ENCODE measurements around the gene PIM3. TPM values are rescaled to one million over a fixed set of nuclear protein-coding genes. Genes with fewer than 3 reads are reported as not detected.

The PIM3 gene
- total RNA-seq, 1 experiment from 2014 or later = 86.3 TPM

- TF ChIP-seq CTCF (IDR thresholded peaks at IDR 0.05; ENCODE audit: unreplicated experiment) = no peak
- Mint-ChIP-seq H3K36me3 (ENCODE audit: insufficient read depth, unreplicated experiment) (peaks cover 5% of the 10 kb centered on the region), H3K4me1 (ENCODE audit: low read depth, unreplicated experiment) (peaks cover 23% of the 10 kb centered on the region), H3K27ac (ENCODE audit: unreplicated experiment) (no peak overlapping the region), H3K27me3 (ENCODE audit: unreplicated experiment) (peaks cover 32% of the 10 kb centered on the region), H3K4me3 (ENCODE audit: low read depth, unreplicated experiment) (no peak overlapping the region), H3K9me3 (ENCODE audit: low read depth, unreplicated experiment) (no peaks in the 10 kb centered on the region)
- intact Hi-C loops (cut with micrococcal nuclease; ENCODE audit: unreplicated experiment) = loop anchor here (5.0 kb wide), 1 partner anchor 78 kb away; no protein-coding TSS in a partner anchor
- CTCF ChIA-PET = no interaction called here
- no peak for DNase-seq
- BruUV-seq (replicated peaks) = no TSS peak
Observed at GRCh38 chr22:50009765-50010675, 49.4 kb downstream of the PIM3 start.

GRCh38 chr22:50010676-50011446, 50.3 kb downstream of the PIM3 start:
- H3K9me3 Mint-ChIP-seq (ENCODE audit: low read depth, unreplicated experiment) = no peaks in the 10 kb centered on the region
- peaks cover 23% of the 10 kb centered on the region for H3K4me1 Mint-ChIP-seq (ENCODE audit: low read depth, unreplicated experiment)
- H3K27ac Mint-ChIP-seq (ENCODE audit: unreplicated experiment) = no peak overlapping the region
- TF ChIP-seq CTCF (IDR thresholded peaks at IDR 0.05; ENCODE audit: unreplicated experiment) = no peak
- peaks cover 5% of the 10 kb centered on the region for H3K36me3 Mint-ChIP-seq (ENCODE audit: insufficient read depth, unreplicated experiment)
- intact Hi-C loops (cut with micrococcal nuclease; ENCODE audit: unreplicated experiment) = loop anchor here (5.0 kb wide), 1 partner anchor 79 kb away; no protein-coding TSS in a partner anchor
- H3K4me3 Mint-ChIP-seq (ENCODE audit: low read depth, unreplicated experiment) = peak overlapping the region; percentile 42
- peaks cover 32% of the 10 kb centered on the region for H3K27me3 Mint-ChIP-seq (ENCODE audit: unreplicated experiment)
- no TSS peak for BruUV-seq (replicated peaks)
- no peak for DNase-seq
- CTCF ChIA-PET = no interaction called here

- peaks cover 1% of the 10 kb centered on the region for H3K36me3 Mint-ChIP-seq (ENCODE audit: insufficient read depth, unreplicated experiment)
- peaks cover 32% of the 10 kb centered on the region for H3K27me3 Mint-ChIP-seq (ENCODE audit: unreplicated experiment)
- no peak for TF ChIP-seq CTCF (IDR thresholded peaks at IDR 0.05; ENCODE audit: unreplicated experiment)
- peak overlapping the region; percentile 42 for H3K4me3 Mint-ChIP-seq (ENCODE audit: low read depth, unreplicated experiment)
- H3K4me1 Mint-ChIP-seq (ENCODE audit: low read depth, unreplicated experiment) = peaks cover 16% of the 10 kb centered on the region
- CTCF ChIA-PET = interaction anchor here (0.6 kb wide), 1 partner anchor 41 kb away, joined by 3 read pairs; no protein-coding TSS in a partner anchor
- no peak for DNase-seq
- intact Hi-C loops (cut with micrococcal nuclease; ENCODE audit: unreplicated experiment) = loop anchor here (5.0 kb wide), 1 partner anchor 79 kb away; no protein-coding TSS in a partner anchor
- no peaks in the 10 kb centered on the region for H3K9me3 Mint-ChIP-seq (ENCODE audit: low read depth, unreplicated experiment)
- no peak overlapping the region for H3K27ac Mint-ChIP-seq (ENCODE audit: unreplicated experiment)
- no TSS peak for BruUV-seq (replicated peaks)
Observed at GRCh38 chr22:50011447-50012210, 51.1 kb downstream of the PIM3 start.

Measured in Calu3 (cell line).